CD1c-positive myeloid dendritic cell (primary cell): ENCODE results near the gene TEKTIP1.

ENCODE experiments used
- DNase-seq: peaks from one replicate; pipeline ENCODE4 v3.0.0-alpha.2; 2016; ENCODE audit errors: extremely low spot score

TEKTIP1 gene

GRCh38 chr19:3538965-3539755, at the start of gene TEKTIP1:
TEKTIP1 (plus strand) TSS chr19:3539174; CDS start chr19:3539178, 4 bp downstream.
- no peak for DNase-seq

- no peak for DNase-seq
These were observed 47.4 kb upstream of the TEKTIP1 start for GRCh38 chr19:3491396-3492119.

- no peak for DNase-seq
These were observed 46.7 kb upstream of the TEKTIP1 start for GRCh38 chr19:3492131-3492839.

- no peak for DNase-seq
These were observed 46.1 kb upstream of the TEKTIP1 start for GRCh38 chr19:3492919-3493318.

- DNase-seq, result no peak
These were observed 45.3 kb upstream of the TEKTIP1 start for GRCh38 chr19:3493651-3494050.

- no peak for DNase-seq
These were observed 44.9 kb upstream of the TEKTIP1 start for GRCh38 chr19:3494051-3494450.

- no peak for DNase-seq
These were observed 44.4 kb upstream of the TEKTIP1 start for GRCh38 chr19:3494559-3494958.

GRCh38 chr19:3496392-3497273, 42.3 kb upstream of the TEKTIP1 start:
- no peak for DNase-seq

- no peak for DNase-seq
These were observed 41.0 kb upstream of the TEKTIP1 start for GRCh38 chr19:3497757-3498520.

GRCh38 chr19:3499738-3500428, 39.1 kb upstream of the TEKTIP1 start:
- DNase-seq, result no peak

- DNase-seq, result peak; percentile 98
These were observed 38.4 kb upstream of the TEKTIP1 start, which contains the start of gene DOHH for GRCh38 chr19:3500429-3501101. DOHH (minus strand) TSS chr19:3500674; CDS start chr19:3496814, 3,860 bp downstream.

GRCh38 chr19:3501780-3502179, 37.2 kb upstream of the TEKTIP1 start:
- no peak for DNase-seq

GRCh38 chr19:3503036-3503572, 35.9 kb upstream of the TEKTIP1 start:
- DNase-seq, result no peak

- DNase-seq, result no peak
These were observed 34.2 kb upstream of the TEKTIP1 start for GRCh38 chr19:3504735-3505134.

- peak; percentile 100 for DNase-seq
These were observed 33.2 kb upstream of the TEKTIP1 start, which contains the start of gene FZR1 for GRCh38 chr19:3505598-3506383. FZR1 (plus strand) TSS chr19:3506311; CDS start chr19:3522990, 16,679 bp downstream.

GRCh38 chr19:3506384-3507340, 32.3 kb upstream of the TEKTIP1 start:
- DNase-seq, result peak; percentile 24
